Chondrocyte (in vitro differentiated cells): ENCODE data around the gene ACTR1A. TPM values are rescaled to one million over a fixed set of nuclear protein-coding genes. Genes with fewer than 3 reads are reported as not detected.

Experiments used
- DNase-seq: peaks from one replicate; pipeline ENCODE4 v3.0.0; 2021; ENCODE audit warnings: mixed read lengths, low spot score
- H3K27ac Mint-ChIP-seq: one replicate; pipeline ENCODE4 v1.8.0; 2021; ENCODE audit warnings: mild to moderate bottlenecking, moderate library complexity, mixed read lengths; ENCODE audit not compliant: unreplicated experiment
- H3K27me3 Mint-ChIP-seq: 2 replicates; pipeline ENCODE4 v1.8.0; 2021; ENCODE audit warnings: low read depth, mixed read lengths
- H3K36me3 Mint-ChIP-seq: 2 replicates; pipeline ENCODE4 v1.8.0; 2021; ENCODE audit warnings: low read depth, mixed read lengths
- H3K4me1 Mint-ChIP-seq: 2 replicates; pipeline ENCODE4 v1.8.0; 2021; ENCODE audit warnings: low read depth, mild to moderate bottlenecking, mixed read lengths
- H3K4me3 Mint-ChIP-seq: one replicate; pipeline ENCODE4 v1.8.0; 2021; ENCODE audit warnings: mild to moderate bottlenecking, moderate library complexity, mixed read lengths; ENCODE audit not compliant: unreplicated experiment
- H3K9me3 Mint-ChIP-seq: 2 replicates; pipeline ENCODE4 v1.8.0; 2021; ENCODE audit warnings: low read depth, mixed read lengths
- CTCF ChIP-seq: fragments of 200-600 bp; sonication (generic); IDR thresholded peaks from 2 replicates; pipeline ENCODE4 v1.5.0; 2021; ENCODE audit warnings: antibody characterized with exemption, mild to moderate bottlenecking, moderate library complexity
- total RNA-seq: library from RNA; stranded (reverse); gene quantifications from 3 replicates; pipeline ENCODE4 v1.2.1, GENCODE V29; 2021

The ACTR1A gene
- total RNA-seq, 1 donor from 2014 or later: 128 TPM

DNA sequence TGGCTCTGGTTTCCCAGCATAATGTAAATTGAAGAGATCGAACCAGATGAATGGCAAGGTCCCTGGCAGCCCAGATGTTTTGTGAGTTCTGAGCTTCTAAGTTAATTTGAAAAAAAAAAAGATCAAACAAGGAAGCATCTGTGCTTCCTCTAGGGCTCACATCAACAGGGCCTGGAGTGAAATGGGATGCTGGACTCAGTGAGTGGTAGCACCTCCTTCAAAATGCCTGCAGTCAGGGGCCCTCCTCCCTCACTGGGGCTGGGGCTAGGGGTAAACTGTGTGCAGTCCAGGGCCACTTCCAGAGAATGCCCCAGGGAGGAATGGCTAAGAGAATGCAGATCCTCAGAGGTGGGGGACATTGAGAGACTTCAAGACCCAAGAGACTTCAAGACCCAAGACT lies 64.1 kb downstream of the ACTR1A start:
- Mint-ChIP-seq H3K4me1 (peaks cover 6% of the 10 kb centered on the region), H3K9me3 (no peaks in the 10 kb centered on the region), H3K27ac (no peak overlapping the region), H3K4me3 (no peak overlapping the region), H3K27me3 (peaks cover 7% of the 10 kb centered on the region), H3K36me3 (no peaks in the 10 kb centered on the region)
- DNase-seq: no peak
- TF ChIP-seq CTCF: no peak

GRCh38 chr10:102437515-102437914 lies 65.0 kb downstream of the ACTR1A start:
- no peak for TF ChIP-seq CTCF
- H3K4me1 Mint-ChIP-seq: peaks cover 10% of the 10 kb centered on the region
- no peak overlapping the region for H3K4me3 Mint-ChIP-seq
- DNase-seq: no peak
- no peaks in the 10 kb centered on the region for H3K9me3 Mint-ChIP-seq
- no peak overlapping the region for H3K27ac Mint-ChIP-seq
- peaks cover 6% of the 10 kb centered on the region for H3K27me3 Mint-ChIP-seq
- no peaks in the 10 kb centered on the region for H3K36me3 Mint-ChIP-seq

DNA sequence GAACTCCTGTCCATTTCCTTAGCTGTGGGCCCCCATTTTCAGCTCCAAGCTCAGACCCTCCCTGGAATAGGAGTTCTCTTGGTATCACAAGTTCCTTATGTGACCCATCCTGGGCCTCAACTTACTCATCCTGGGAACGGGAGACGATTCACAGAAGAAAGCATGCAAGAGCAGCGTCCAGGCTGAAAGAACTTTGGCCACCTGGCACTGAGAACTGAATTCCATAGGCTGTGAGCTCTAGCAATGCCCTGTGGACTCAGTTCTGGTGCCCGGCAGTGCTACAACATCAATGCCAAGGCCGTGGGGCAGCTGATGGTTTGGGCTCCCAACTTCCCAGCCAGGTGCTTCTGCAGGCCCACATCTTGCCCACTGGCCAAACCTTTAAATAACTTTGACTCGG lies 66.2 kb downstream of the ACTR1A start:
- H3K4me1 Mint-ChIP-seq: peaks cover 18% of the 10 kb centered on the region
- H3K9me3 Mint-ChIP-seq: no peaks in the 10 kb centered on the region
- TF ChIP-seq CTCF: no peak

DNA sequence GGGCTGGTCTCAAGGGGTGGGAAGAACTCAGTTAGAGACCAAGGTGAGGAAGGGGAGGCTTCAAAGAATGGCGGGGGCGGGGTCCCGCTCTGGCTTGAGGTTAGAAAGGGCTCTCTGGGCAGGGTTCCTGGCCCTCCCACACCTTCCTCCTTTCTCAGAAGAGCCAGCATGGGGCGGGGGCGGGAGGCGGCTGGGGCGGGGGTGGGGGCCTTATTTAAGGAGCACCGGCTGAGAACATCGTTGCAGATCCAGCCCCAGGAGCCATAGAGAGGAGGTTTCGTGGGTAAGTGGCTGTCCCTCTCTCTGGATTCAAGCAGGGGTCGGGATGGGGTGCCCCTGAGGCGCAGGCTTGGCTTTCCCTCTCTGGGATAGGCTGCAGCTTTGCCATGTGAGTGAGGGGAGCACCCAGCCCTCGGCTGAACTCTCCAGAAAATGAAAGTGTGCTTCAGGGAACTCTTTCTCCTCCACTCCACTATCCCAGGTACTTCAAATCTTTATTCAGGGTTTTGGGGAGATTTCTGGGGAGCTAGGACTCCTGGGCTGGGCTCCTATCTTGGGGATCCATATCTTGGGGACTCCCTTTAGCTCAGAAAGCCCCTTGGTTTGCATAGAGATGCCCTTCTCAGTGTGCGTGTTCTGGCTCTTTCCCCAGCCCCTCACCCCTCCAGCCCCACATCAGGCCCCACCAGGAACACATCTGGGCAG lies 66.8 kb downstream of the ACTR1A start:
- Mint-ChIP-seq H3K27ac (no peak overlapping the region), H3K36me3 (no peaks in the 10 kb centered on the region), H3K9me3 (no peaks in the 10 kb centered on the region), H3K4me3 (no peak overlapping the region), H3K4me1 (peaks cover 19% of the 10 kb centered on the region), H3K27me3 (peaks cover 3% of the 10 kb centered on the region)
- TF ChIP-seq CTCF: no peak
- no peak for DNase-seq

More for the DNA sequence above, 66.2 kb downstream of the ACTR1A start:
- no peak overlapping the region for H3K4me3 Mint-ChIP-seq
- no peak overlapping the region for H3K27ac Mint-ChIP-seq
- no peak for DNase-seq
- peaks cover 3% of the 10 kb centered on the region for H3K27me3 Mint-ChIP-seq
- no peaks in the 10 kb centered on the region for H3K36me3 Mint-ChIP-seq

GRCh38 chr10:102435133-102435497 lies 67.4 kb downstream of the ACTR1A start:
- Mint-ChIP-seq H3K36me3 (no peaks in the 10 kb centered on the region), H3K27ac (no peak overlapping the region), H3K4me1 (peaks cover 19% of the 10 kb centered on the region), H3K4me3 (no peak overlapping the region), H3K9me3 (no peaks in the 10 kb centered on the region), H3K27me3 (peaks cover 3% of the 10 kb centered on the region)
- no peak for DNase-seq
- no peak for TF ChIP-seq CTCF
